Lower leg skin (tissue), 4 donors: Measurements from ENCODE around the gene VAT1L. TPM values are rescaled to one million over a fixed set of nuclear protein-coding genes. Genes with fewer than 3 reads are reported as not detected.

Source experiments
- DNase-seq, 2 donors: peaks; one replicate each; pipeline ENCODE4 v3.0.0-alpha.2; 2019; ENCODE audit warnings: low spot score in 2 of 2
- H3K4me3 ChIP-seq: fragments of 200-600 bp; sonication (generic); 2 replicates; pipeline ENCODE4 v1.5.1; 2017; ENCODE audit warnings: mild to moderate bottlenecking, low read depth; ENCODE audit not compliant: poor library complexity, severe bottlenecking
- CTCF ChIP-seq, 3 donors: fragments of 450-650 bp; IDR thresholded peaks; one replicate each; pipeline ENCODE4 v1.5.1; 2016; ENCODE audit warnings: antibody characterized with exemption in 3 of 3, mild to moderate bottlenecking in 3 of 3, moderate library complexity in 2 of 3
- POLR2A ChIP-seq, 2 donors: fragments of 450-650 bp; IDR thresholded peaks; one replicate each; pipeline ENCODE4 v1.6.1; 2016 to 2017; ENCODE audit warnings: antibody characterized with exemption in 2 of 2, mild to moderate bottlenecking in 1 of 2, moderate library complexity in 1 of 2
- WGBS, 2 donors: methylation state at CpG; one replicate each; pipeline ENCODE4 v1.1.5; 2018; 5-methylcytosine and 5-hydroxymethylcytosine counted together
- intact Hi-C: fragments of 100-400 bp; cut with DNase I; formaldehyde crosslinking; loops from one replicate; pipeline ENCODE4 v1.15.0; 2023; ENCODE audit warnings: low total_unique reads
- total RNA-seq, 4 donors: library from RNA; depleted of rRNA; stranded (reverse); fragments of >200 nt; gene quantifications; one replicate each; pipeline ENCODE4 v1.1.0, GENCODE V29; 2016

The VAT1L gene
- total RNA-seq, 4 donors from 2014 or later = 0.10 to 0.36 TPM; not detected in 2

GRCh38 chr16:77840093-77840492 is 51.7 kb downstream of the VAT1L start:
- 61 to 66% methylated on average over 5 of the region's 5 CpGs for WGBS, 2 donors
- H3K4me3 ChIP-seq = no peak overlapping the region
- DNase-seq = no peak
- intact Hi-C loops = no loop called here
- TF ChIP-seq POLR2A (IDR thresholded peaks at IDR 0.05) = no peak

GRCh38 chr16:77840673-77841501 is 52.5 kb downstream of the VAT1L start:
- WGBS, 2 donors = 58 to 65% methylated on average over 6 of the region's 6 CpGs
- TF ChIP-seq CTCF (IDR thresholded peaks at IDR 0.05) = no peak
- no peak for TF ChIP-seq POLR2A (IDR thresholded peaks at IDR 0.05)
- intact Hi-C loops = no loop called here
- no peak for DNase-seq
- H3K4me3 ChIP-seq = no peak overlapping the region

- DNase-seq = no peak
- TF ChIP-seq POLR2A (IDR thresholded peaks at IDR 0.05) = no peak
- intact Hi-C loops = no loop called here
- WGBS, 2 donors = 56 to 57% methylated on average over 3 of the region's 3 CpGs
- H3K4me3 ChIP-seq = no peak overlapping the region
These were observed 53.1 kb downstream of the VAT1L start for GRCh38 chr16:77841502-77841763.

- H3K4me3 ChIP-seq = no peak overlapping the region
- no peak for DNase-seq
- TF ChIP-seq POLR2A (IDR thresholded peaks at IDR 0.05) (no peak), CTCF (IDR thresholded peaks at IDR 0.05) (no peak)
- intact Hi-C loops = no loop called here
- WGBS, 2 donors = 79 to 92% methylated on average over 3 of the region's 3 CpGs
These were observed 54.1 kb downstream of the VAT1L start for GRCh38 chr16:77842468-77842867.

GRCh38 chr16:77843405-77843804 is 55.0 kb downstream of the VAT1L start:
- H3K4me3 ChIP-seq = no peak overlapping the region
- intact Hi-C loops = no loop called here
- TF ChIP-seq POLR2A (IDR thresholded peaks at IDR 0.05) (no peak), CTCF (IDR thresholded peaks at IDR 0.05) (no peak)
- DNase-seq = no peak
- WGBS, 2 donors = 33 to 43% methylated on average over 3 of the region's 3 CpGs

GRCh38 chr16:77844801-77845200 is 56.4 kb downstream of the VAT1L start:
- TF ChIP-seq CTCF (IDR thresholded peaks at IDR 0.05) = no peak
- TF ChIP-seq POLR2A (IDR thresholded peaks at IDR 0.05) = no peak
- WGBS, 2 donors = 61 to 73% methylated on average over 4 of the region's 4 CpGs
- no peak overlapping the region for H3K4me3 ChIP-seq
- intact Hi-C loops = no loop called here
- DNase-seq = no peak

GRCh38 chr16:77849646-77850258 is 61.4 kb downstream of the VAT1L start:
- DNase-seq = peak in 1 of 2 donors; percentile 46
- 66 to 71% methylated on average over 13 of the region's 13 CpGs for WGBS, 2 donors
- H3K4me3 ChIP-seq = no peak overlapping the region
- TF ChIP-seq CTCF (IDR thresholded peaks at IDR 0.05) (no peak), POLR2A (IDR thresholded peaks at IDR 0.05) (no peak)
- intact Hi-C loops = no loop called here
